Neural cell (in vitro differentiated cells): ENCODE measurements around the gene MYO1D.

ENCODE experiments used
- CTCF ChIP-seq: fragments of 450-650 bp; IDR thresholded peaks from 2 replicates; pipeline ENCODE4 v1.5.1; 2014; ENCODE audit warnings: antibody characterized with exemption, mild to moderate bottlenecking, moderate library complexity; ENCODE audit not compliant: poor library complexity, severe bottlenecking
- EZH2 ChIP-seq: fragments of 200-600, 300-800 bp; shearing (Covaris generic), sonication (generic); IDR thresholded peaks from 2 replicates; pipeline ENCODE4 v1.6.1; 2014; ENCODE audit warnings: antibody characterized with exemption, low read length, borderline replicate concordance, mild to moderate bottlenecking; ENCODE audit not compliant: insufficient read depth, poor library complexity, severe bottlenecking
- POLR2AphosphoS5 ChIP-seq: IDR thresholded peaks from 2 replicates; pipeline ENCODE4 v1.6.1; 2012
- TAF1 ChIP-seq: IDR thresholded peaks from 2 replicates; pipeline ENCODE4 v1.6.1; 2012; ENCODE audit warnings: low read depth

- TF ChIP-seq CTCF = no peak
- TF ChIP-seq TAF1 = no peak
- TF ChIP-seq POLR2AphosphoS5 = no peak
- TF ChIP-seq EZH2 = no peak
Observed at GRCh38 chr17:32453370-32453769, 423.6 kb downstream of the MYO1D start.
